GM21529 (cell line): ENCODE data around the gene GNS.
"Not testable (repeated sequence)": the region's sequence is repeated elsewhere in the genome, so short reads cannot be mapped to it uniquely, and the experiment has no call there.

ENCODE experiments used
- ATAC-seq: cut with Tn5 transposase; IDR thresholded peaks from one replicate; pipeline ENCODE4 v1.9.1; 2021; ENCODE audit not compliant: unreplicated experiment

GNS gene

GRCh38 chr12:64700532-64700931 lies 58.7 kb downstream of the GNS start:
- ATAC-seq = no peak

DNA sequence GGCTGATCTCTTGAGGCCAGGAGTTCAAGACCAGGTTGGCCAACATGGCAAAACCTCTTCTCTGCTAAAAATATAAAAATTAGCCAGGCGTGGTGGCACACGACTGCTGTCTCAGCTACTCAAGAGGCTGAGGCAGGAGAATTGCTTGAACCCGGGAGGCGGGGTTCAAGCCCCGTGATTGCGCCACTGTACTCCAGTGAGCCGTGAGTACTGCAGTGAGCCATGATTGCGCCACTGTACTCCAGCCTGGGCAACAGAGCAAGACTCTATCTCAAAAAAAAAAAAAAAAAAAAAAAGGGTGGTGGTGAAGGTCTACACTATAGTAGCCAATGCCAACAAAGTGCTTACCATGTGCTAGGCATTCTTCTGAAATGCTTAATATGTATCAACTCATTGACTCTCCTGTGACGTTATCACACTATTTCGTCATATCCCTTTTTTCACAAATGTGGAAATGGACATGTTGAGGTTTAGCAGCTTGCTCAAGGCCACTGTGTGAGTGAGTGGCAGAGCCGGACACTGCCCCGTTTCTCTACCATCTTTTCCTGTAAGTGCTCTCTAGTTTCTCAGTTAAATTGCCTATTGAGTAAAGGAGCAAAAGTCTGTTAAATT lies 59.6 kb downstream of the GNS start:
- no peak for ATAC-seq

DNA sequence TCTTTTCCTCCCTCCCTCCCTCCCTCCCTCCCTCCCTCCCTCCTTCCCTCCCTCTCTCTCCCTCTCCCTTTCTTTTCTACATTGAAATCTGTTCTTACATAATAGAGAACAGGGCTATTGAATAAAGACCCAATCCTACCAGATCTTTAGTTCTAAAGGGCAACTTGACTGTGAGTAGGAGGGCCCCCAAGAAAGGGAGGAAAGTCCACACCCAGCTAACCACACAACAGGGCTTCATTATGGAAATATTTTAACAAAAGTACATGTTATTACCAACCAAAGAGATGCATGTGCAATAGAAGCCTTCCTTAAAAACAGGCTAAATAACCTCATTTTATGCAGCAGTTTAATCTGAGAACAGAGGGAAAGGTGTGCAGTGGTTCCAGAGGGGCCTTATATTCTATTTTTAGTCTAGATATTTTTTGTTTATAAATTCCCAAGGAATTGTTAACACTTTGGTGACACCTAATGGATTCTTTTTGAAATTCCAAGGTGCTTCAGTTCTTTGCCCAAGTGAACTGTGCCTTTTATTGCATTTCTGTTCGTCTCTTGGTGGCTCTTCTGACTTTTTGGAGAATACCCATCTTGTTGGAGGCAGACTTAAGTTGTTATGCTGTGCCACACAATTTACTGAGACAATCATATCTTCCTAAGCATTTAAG lies 63.0 kb downstream of the GNS start:
- ATAC-seq = no peak

DNA sequence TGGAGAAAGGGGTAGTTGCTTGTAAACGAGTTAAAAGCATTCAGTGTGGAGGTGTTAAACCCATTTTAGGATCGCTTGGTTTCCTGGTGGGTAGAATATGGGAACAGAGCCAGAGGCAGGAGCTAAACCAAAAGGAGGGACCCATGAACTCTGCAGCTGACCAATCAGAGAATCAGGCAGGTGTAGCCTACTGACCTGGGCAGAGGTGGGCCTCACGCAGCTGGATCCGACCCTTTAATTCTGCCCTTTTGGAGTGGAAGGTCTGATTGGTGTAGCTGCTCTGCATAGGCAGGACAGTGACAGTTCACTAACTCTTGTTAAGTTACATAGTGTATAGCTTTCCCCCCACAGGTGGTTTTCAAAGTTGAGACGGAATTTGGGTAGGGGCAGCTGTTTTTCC lies 63.7 kb downstream of the GNS start:
- no peak for ATAC-seq

DNA sequence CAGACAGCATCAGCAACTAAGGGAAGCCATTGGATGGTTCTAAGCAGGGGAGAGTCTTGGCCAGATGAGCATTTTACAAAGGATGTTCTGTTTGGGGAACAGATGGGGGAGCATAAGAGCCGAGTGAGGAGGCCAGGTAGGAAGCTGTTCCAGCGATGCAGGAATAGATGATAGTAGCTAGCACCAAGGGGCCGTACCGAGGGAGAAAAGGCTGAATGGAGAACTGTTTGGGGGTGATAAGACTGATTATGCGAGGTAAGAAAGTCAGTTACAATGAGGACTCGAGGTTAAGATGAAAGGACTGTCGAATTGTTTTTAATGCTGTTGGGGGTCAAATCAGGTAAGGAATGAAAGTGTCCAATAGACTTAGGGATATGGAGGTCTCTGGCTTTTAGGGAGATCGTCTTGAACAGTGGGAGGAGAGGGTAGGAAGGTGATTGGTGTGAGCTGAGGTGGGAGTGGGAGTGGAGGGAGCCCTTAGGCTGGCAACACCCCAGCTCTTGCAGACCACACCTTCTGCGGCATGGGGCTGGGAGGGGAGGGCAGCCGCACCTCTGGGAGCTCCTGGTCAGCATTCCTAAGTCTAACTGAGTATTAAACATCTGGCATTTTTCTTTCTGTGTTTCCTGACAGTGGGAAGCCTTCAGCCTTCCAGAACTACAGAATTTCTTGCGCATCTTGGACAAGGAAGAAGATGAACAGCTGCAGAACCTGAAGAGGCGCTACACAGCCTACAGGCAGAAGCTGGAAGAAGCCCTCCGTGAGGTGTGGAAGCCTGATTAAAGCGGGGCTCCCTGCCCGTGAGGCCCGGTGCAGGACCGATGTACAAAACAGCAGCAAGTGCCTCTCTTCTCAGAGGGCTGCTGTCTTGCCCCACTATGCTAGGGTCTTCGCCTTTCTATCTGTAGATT lies 64.8 kb downstream of the GNS start:
- ATAC-seq = no peak

DNA sequence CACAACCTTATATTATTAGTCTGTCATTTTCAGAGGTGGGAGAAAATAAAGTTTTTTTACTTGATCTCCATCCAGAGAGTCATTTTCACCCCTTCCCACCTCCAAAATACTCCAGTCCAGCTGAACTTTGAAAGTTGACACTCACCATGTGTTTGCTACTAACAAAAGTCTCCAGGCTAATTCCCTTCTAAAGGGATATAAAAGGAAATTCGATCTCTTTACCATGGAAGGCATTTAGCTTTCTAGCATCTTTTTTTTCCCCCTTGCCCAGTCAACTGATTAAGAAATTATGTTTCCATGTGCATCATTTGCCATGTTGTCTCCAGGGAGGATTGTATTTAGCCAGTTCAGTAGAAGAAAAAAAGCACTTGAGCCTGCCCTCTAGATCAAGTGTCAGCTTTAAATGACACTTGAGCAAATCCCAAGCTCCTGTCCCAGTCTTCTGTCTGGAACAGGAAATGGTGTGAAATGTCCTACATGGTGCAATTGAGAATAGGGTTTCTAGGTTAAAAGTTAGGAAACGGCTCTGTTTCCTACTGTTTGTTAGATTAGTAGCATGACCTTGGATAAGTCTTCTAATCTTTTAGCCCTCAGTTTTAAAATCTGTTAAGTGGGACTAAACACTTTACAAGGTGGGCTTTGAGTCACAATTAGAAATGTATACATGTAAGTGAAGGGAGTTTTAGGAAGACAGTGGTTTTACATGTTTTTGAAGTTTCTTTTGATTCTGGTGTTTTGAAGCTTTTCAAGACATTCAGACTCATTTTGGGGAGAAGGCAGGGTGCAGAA lies 67.2 kb downstream of the GNS start:
- no peak for ATAC-seq

- no peak for ATAC-seq
These were observed 67.9 kb downstream of the GNS start for GRCh38 chr12:64691227-64691794.

DNA sequence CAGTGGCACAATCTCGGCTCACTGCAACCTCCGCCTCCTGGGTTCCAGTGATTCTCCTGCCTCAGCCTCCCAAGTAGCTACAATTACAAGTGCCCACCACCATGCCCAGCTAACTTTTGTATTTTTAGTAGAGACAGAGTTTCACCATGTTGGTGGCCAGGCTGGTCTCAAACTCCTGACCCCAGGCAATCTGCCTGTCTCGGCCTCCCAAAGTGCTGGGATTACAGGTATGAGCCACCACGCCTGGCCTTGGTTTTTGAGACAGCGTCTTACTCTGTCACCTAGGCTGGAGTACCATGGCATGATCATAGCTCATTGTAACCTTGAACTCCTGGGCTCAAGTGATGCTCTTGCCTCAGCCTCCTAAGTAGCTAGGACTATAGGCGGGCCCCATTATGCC lies 69.0 kb downstream of the GNS start:
- ATAC-seq = not testable (repeated sequence)

- no peak for ATAC-seq
These were observed 70.5 kb downstream of the GNS start for GRCh38 chr12:64688715-64689114.

DNA sequence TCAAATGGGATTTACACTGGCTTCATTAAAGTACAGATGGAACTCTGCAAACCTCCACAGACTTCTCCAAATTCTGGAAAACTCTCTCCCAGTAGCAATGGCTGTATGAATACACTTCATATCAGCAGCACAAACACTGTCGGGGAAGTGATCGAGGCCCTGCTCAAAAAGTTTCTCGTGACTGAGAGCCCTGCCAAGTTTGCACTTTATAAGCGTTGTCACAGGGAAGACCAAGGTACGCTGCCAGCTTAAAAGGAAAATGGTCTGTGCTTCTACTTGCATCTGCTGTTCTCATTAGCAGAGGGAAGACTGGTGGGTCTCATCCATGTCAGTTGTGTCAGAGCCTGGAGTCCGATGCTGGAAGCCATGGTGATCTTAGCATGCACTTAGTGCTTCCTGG lies 71.0 kb downstream of the GNS start:
- no peak for ATAC-seq

GRCh38 chr12:64687816-64688215 lies 71.4 kb downstream of the GNS start:
- ATAC-seq = no peak

DNA sequence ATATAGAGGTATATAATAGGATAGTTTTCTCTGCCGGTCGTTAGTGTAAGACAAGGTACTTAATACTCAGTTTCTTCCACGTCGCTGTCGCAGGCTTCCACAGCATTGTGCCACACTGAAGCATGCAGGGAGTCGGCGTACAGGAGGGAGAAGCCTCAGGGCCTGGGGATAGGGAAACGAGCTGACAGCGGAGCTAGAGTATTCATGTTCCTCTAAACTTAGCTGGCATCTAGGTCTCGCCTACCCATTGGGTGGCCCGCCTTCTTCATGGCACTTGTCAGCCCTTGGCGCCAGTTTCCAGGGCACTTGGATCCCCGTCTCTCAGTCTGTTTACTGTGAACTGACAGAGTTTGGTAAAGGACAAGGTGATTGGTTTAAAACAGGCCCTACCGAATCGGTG lies 73.6 kb downstream of the GNS start:
- ATAC-seq = no peak

GRCh38 chr12:64685050-64685449 lies 74.2 kb downstream of the GNS start:
- no peak for ATAC-seq

- ATAC-seq = no peak
These were observed 75.2 kb downstream of the GNS start for GRCh38 chr12:64683816-64684543.

- ATAC-seq = no peak
These were observed 76.5 kb downstream of the GNS start for GRCh38 chr12:64682572-64683277.

DNA sequence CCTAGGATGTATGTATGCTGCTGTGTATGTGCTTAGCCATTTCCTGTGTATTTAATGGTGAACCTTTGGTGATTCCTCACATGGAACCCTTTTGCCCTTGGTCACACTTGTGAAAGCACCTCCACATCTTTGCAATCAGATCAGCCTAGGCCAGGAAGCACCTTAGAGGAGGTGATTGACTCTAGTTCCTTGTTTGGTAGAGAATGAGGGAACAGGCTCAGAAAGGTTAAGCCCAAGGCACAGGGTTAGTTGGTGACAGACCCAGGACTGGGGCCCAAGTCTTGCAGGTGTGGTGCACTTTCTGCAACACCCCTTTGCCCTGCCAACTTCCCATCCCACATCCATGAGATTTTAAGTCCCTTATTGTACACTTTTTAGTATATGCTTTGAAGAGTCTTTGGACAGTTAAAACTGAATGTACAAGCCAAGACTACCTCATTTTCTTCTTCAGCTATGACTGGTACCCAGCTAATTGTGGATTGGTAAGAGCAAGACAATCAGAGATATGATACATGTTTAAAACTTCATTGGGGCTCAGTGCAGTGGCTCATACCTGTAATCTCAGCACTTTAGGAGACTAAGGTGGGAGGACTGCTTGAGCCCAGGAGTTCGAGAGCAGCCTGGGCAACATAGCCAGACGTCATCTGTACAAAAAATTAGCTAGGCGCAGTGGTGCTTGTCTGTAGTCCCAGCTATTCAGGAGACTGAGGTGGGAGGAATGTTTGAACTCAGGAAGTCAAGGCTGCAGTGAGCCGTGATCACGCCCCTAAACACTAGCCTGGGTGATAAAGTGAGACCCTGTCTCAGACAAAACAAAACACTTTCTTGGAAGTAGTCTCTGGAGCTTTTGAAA lies 77.8 kb downstream of the GNS start:
- ATAC-seq = peak; percentile 44

- no peak for ATAC-seq
These were observed 79.0 kb downstream of the GNS start for GRCh38 chr12:64680235-64680634.

GRCh38 chr12:64679487-64680001 lies 79.7 kb downstream of the GNS start:
- ATAC-seq = peak; percentile 61
